Measurements from ENCODE around the gene DAPK1.

DNA sequence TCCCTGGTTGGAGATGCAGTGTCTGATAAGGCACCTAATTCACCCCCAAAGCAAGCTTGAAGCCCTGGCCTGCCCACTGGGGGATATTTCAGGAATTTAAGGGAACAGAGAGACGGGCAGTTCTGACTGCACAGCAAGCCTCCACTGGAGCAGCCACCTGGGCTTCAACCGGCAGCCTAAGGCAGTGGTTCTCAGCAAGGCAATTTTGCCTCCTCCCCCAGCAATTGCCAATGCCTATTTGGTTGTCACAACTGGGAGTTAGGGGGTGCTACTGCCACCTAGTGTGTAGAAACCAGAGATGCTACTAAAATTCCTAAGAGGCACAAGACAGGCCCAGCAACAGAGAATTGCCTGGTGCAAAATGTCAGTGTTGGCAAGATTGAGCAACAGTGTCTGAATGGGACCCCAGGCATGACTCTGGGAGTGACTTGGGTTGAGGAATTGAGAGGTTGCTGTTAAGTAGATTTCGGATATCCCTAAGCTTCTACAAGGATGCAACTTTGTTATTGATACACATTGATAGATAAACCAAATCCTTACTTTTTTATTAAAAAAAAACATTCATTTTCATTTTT lies 169.6 kb downstream of the DAPK1 start:
- TF ChIP-seq, protein P1, sequence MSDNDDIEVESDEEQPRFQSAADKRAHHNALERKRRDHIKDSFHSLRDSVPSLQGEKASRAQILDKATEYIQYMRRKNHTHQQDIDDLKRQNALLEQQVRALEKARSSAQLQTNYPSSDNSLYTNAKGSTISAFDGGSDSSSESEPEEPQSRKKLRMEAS (IDR thresholded peaks at IDR 0.05) = no peak
- TF ChIP-seq CREB1 (IDR thresholded peaks at IDR 0.05; ENCODE audit: low read depth) = no peak
- TF ChIP-seq, protein P2, sequence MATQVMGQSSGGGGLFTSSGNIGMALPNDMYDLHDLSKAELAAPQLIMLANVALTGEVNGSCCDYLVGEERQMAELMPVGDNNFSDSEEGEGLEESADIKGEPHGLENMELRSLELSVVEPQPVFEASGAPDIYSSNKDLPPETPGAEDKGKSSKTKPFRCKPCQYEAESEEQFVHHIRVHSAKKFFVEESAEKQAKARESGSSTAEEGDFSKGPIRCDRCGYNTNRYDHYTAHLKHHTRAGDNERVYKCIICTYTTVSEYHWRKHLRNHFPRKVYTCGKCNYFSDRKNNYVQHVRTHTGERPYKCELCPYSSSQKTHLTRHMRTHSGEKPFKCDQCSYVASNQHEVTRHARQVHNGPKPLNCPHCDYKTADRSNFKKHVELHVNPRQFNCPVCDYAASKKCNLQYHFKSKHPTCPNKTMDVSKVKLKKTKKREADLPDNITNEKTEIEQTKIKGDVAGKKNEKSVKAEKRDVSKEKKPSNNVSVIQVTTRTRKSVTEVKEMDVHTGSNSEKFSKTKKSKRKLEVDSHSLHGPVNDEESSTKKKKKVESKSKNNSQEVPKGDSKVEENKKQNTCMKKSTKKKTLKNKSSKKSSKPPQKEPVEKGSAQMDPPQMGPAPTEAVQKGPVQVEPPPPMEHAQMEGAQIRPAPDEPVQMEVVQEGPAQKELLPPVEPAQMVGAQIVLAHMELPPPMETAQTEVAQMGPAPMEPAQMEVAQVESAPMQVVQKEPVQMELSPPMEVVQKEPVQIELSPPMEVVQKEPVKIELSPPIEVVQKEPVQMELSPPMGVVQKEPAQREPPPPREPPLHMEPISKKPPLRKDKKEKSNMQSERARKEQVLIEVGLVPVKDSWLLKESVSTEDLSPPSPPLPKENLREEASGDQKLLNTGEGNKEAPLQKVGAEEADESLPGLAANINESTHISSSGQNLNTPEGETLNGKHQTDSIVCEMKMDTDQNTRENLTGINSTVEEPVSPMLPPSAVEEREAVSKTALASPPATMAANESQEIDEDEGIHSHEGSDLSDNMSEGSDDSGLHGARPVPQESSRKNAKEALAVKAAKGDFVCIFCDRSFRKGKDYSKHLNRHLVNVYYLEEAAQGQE (IDR thresholded peaks at IDR 0.05; ENCODE audit: low read depth) = no peak
- no peak for TF ChIP-seq TAF1 (IDR thresholded peaks at IDR 0.05; ENCODE audit: low read depth)
- TF ChIP-seq RAD21 (IDR thresholded peaks at IDR 0.05; ENCODE audit: low read depth) = peak; percentile 15; the same call in 1 of the 2 replicates
- no peak for TF ChIP-seq YY1 (IDR thresholded peaks at IDR 0.05; ENCODE audit: low read depth)

All from Ishikawa (cell line).